Panc1 (cell line): ENCODE data around the gene XYLT1.

ENCODE experiments used
- CTCF ChIP-seq: fragments of 450-650 bp; IDR thresholded peaks from 2 replicates; pipeline ENCODE4 v1.5.1; 2017; ENCODE audit warnings: mild to moderate bottlenecking
- POLR2AphosphoS5 ChIP-seq: IDR thresholded peaks from 2 replicates; pipeline ENCODE4 v1.6.1; 2012; ENCODE audit warnings: mild to moderate bottlenecking, low read depth, low read length, moderate library complexity
- SIN3A ChIP-seq: IDR thresholded peaks from 2 replicates; pipeline ENCODE4 v1.6.1; 2012; ENCODE audit warnings: low read depth, mild to moderate bottlenecking, low read length, moderate library complexity, borderline replicate concordance; ENCODE audit not compliant: insufficient read depth
- TCF7L2 ChIP-seq: IDR thresholded peaks from 2 replicates; pipeline ENCODE4 v1.6.1; 2011; ENCODE audit warnings: mild to moderate bottlenecking, low read depth, low read length, inconsistent platforms

GRCh38 chr16:17068524-17068923 lies 402.2 kb downstream of the XYLT1 start:
- TF ChIP-seq CTCF, result no peak
- TF ChIP-seq POLR2AphosphoS5, result no peak
- TF ChIP-seq SIN3A, result no peak
- no peak for TF ChIP-seq TCF7L2
